ENCODE data around the gene INSR.

The INSR gene

GRCh38 chr19:7142771-7143170 lies 151.4 kb downstream of the INSR start:
- TF ChIP-seq SP1 (IDR thresholded peaks at IDR 0.05) (no peak), FOXA1 (IDR thresholded peaks at IDR 0.05) (no peak), FOXM1 (IDR thresholded peaks at IDR 0.05; ENCODE audit: borderline replicate concordance) (no peak), ARNT (IDR thresholded peaks at IDR 0.05) (no peak)
- TF ChIP-seq, protein P1, sequence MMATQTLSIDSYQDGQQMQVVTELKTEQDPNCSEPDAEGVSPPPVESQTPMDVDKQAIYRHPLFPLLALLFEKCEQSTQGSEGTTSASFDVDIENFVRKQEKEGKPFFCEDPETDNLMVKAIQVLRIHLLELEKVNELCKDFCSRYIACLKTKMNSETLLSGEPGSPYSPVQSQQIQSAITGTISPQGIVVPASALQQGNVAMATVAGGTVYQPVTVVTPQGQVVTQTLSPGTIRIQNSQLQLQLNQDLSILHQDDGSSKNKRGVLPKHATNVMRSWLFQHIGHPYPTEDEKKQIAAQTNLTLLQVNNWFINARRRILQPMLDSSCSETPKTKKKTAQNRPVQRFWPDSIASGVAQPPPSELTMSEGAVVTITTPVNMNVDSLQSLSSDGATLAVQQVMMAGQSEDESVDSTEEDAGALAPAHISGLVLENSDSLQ (IDR thresholded peaks at IDR 0.05), result no peak
- POLR2A ChIA-PET, result interaction anchor here (0.8 kb wide), 1 partner anchor 54 kb away, joined by 4 read pairs; no protein-coding TSS in a partner anchor
- no peak for DNase-seq (ENCODE audit: extremely low spot score)
- CTCF ChIA-PET, result no interaction called here

GRCh38 chr19:7140137-7140536 lies 154.1 kb downstream of the INSR start:
- CTCF ChIA-PET, result interaction anchor here (0.7 kb wide), 1 partner anchor 512 kb away, joined by 4 read pairs; no protein-coding TSS in a partner anchor
- no peak for DNase-seq (ENCODE audit: extremely low spot score)
- no peak for TF ChIP-seq FOXA1 (IDR thresholded peaks at IDR 0.05)
- no peak for TF ChIP-seq NFRKB (IDR thresholded peaks at IDR 0.05)
- TF ChIP-seq LEF1 (IDR thresholded peaks at IDR 0.05; ENCODE audit: borderline replicate concordance), result no peak
- TF ChIP-seq SP1 (IDR thresholded peaks at IDR 0.05), result no peak
- no peak for TF ChIP-seq L3MBTL2 (conservative IDR thresholded peaks at IDR 0.05)
- POLR2A ChIA-PET, result interaction anchor here (0.7 kb wide), 1 partner anchor 40 kb away, joined by 3 read pairs; no protein-coding TSS in a partner anchor

DNA sequence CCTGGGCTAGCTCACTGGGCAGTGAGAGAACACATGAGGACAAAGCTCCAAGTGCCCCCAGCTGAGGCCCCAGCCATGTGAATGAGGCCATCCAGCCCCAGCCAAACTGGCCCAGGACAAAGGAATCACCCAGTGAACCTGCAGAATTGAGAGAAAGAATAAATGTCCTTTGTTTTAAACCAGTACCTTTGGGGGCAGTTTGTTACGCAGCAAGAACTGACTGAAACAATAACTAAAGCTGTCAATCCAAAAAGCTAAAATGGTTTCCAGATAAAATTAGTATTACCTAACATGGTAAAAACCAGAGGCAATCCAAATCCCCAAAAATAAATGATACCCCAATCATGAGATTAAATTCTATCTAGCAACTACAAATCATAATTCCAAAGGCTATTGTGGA lies 155.1 kb downstream of the INSR start:
- CTCF ChIA-PET, result no interaction called here
- POLR2A ChIA-PET, result no interaction called here
- no peak for TF ChIP-seq SP1 (IDR thresholded peaks at IDR 0.05)
- no peak for TF ChIP-seq ELF4 (IDR thresholded peaks at IDR 0.05)
- no peak for TF ChIP-seq BHLHE40 (IDR thresholded peaks at IDR 0.05; ENCODE audit: borderline replicate concordance)
- TF ChIP-seq L3MBTL2 (conservative IDR thresholded peaks at IDR 0.05), result no peak
- TF ChIP-seq, protein P1 (IDR thresholded peaks at IDR 0.05), result no peak
- no peak for TF ChIP-seq NFRKB (IDR thresholded peaks at IDR 0.05)
- no peak for TF ChIP-seq SUZ12 (IDR thresholded peaks at IDR 0.05)
- TF ChIP-seq ZNF384 (IDR thresholded peaks at IDR 0.05), result no peak
- TF ChIP-seq HDGF (IDR thresholded peaks at IDR 0.05; ENCODE audit: borderline replicate concordance), result no peak
- TF ChIP-seq FOXM1 (IDR thresholded peaks at IDR 0.05; ENCODE audit: borderline replicate concordance), result no peak
- no peak for TF ChIP-seq CTBP1 (IDR thresholded peaks at IDR 0.05; ENCODE audit: borderline replicate concordance)
- TF ChIP-seq TARDBP (IDR thresholded peaks at IDR 0.05), result no peak
- TF ChIP-seq FOXA1 (IDR thresholded peaks at IDR 0.05), result no peak
- DNase-seq (ENCODE audit: extremely low spot score), result no peak

DNA sequence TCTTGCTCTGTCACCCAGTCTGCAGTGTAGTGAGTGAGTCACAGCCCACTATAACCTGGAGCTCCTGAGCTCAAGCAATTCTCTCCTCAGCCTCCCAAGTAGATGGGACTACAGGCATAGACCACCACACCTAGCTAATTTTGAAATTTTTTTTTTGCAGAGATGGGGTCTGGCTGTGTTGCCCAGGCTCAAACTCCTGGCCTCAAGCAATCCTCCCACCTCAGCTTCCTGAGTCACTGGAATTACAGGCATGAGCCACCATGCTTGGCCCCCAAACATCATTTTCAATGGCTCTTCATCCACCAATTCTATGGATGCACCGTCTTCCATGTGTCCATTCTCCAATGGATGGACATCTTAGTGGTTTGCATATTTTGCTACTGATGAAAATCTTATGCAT lies 155.8 kb downstream of the INSR start:
- CTCF ChIA-PET, result no interaction called here
- POLR2A ChIA-PET, result no interaction called here
- TF ChIP-seq SUZ12 (IDR thresholded peaks at IDR 0.05), result no peak
- no peak for TF ChIP-seq HDGF (IDR thresholded peaks at IDR 0.05; ENCODE audit: borderline replicate concordance)
- no peak for TF ChIP-seq TARDBP (IDR thresholded peaks at IDR 0.05)
- TF ChIP-seq CTBP1 (IDR thresholded peaks at IDR 0.05; ENCODE audit: borderline replicate concordance), result no peak
- TF ChIP-seq FOXA1 (IDR thresholded peaks at IDR 0.05), result no peak
- no peak for TF ChIP-seq NFRKB (IDR thresholded peaks at IDR 0.05)
- TF ChIP-seq L3MBTL2 (conservative IDR thresholded peaks at IDR 0.05), result no peak
- no peak for TF ChIP-seq LEF1 (IDR thresholded peaks at IDR 0.05; ENCODE audit: borderline replicate concordance)
- no peak for TF ChIP-seq ARNT (IDR thresholded peaks at IDR 0.05)
- TF ChIP-seq, protein P1 (IDR thresholded peaks at IDR 0.05), result no peak
- no peak for TF ChIP-seq SP1 (IDR thresholded peaks at IDR 0.05)
- no peak for TF ChIP-seq FOXK2 (IDR thresholded peaks at IDR 0.05)
- DNase-seq (ENCODE audit: extremely low spot score), result no peak

DNA sequence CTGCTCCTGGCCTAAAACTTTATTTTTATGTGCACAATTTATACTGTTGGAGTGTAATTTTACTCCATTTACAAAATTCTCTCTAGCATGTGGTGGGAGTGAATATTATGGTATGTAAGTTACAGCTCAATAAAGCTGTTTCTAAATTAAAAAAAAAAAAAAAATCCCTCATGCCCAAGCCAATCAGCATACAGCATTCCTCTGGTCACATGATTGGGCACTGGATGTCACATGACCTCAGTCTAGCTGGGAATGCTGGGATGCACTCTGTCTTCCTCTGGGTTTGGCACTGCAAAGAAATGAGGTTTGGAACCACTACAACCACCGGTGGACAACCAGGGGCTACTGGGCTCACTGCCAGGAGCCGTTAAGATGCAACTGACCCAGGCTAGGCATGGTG lies 157.1 kb downstream of the INSR start:
- POLR2A ChIA-PET, result no interaction called here
- TF ChIP-seq FOXA1 (IDR thresholded peaks at IDR 0.05) (no peak), L3MBTL2 (conservative IDR thresholded peaks at IDR 0.05) (no peak), ARNT (IDR thresholded peaks at IDR 0.05) (no peak), SP1 (IDR thresholded peaks at IDR 0.05) (no peak), ZNF384 (IDR thresholded peaks at IDR 0.05) (peak; percentile 48; the same call in 1 of the 2 replicates), ELF4 (IDR thresholded peaks at IDR 0.05) (no peak), HDGF (IDR thresholded peaks at IDR 0.05; ENCODE audit: borderline replicate concordance) (no peak)
- TF ChIP-seq, protein P1 (IDR thresholded peaks at IDR 0.05), result no peak
- no peak for DNase-seq (ENCODE audit: extremely low spot score)
- CTCF ChIA-PET, result no interaction called here

GRCh38 chr19:7132054-7132453 lies 162.2 kb downstream of the INSR start:
- no peak for TF ChIP-seq SUZ12 (IDR thresholded peaks at IDR 0.05)
- TF ChIP-seq ELF4 (IDR thresholded peaks at IDR 0.05), result no peak
- no peak for TF ChIP-seq FOXA1 (IDR thresholded peaks at IDR 0.05)
- no peak for TF ChIP-seq L3MBTL2 (conservative IDR thresholded peaks at IDR 0.05)
- no peak for TF ChIP-seq LEF1 (IDR thresholded peaks at IDR 0.05; ENCODE audit: borderline replicate concordance)
- TF ChIP-seq FOXM1 (IDR thresholded peaks at IDR 0.05; ENCODE audit: borderline replicate concordance), result no peak
- no peak for TF ChIP-seq BHLHE40 (IDR thresholded peaks at IDR 0.05; ENCODE audit: borderline replicate concordance)
- no peak for TF ChIP-seq SP1 (IDR thresholded peaks at IDR 0.05)
- TF ChIP-seq FOXK2 (IDR thresholded peaks at IDR 0.05), result no peak
- TF ChIP-seq TARDBP (IDR thresholded peaks at IDR 0.05), result no peak
- CTCF ChIA-PET, result no interaction called here
- POLR2A ChIA-PET, result no interaction called here
- no peak for DNase-seq (ENCODE audit: extremely low spot score)
